ENCODE results near the gene C2orf92.
A peak's percentile ranks its signal among the peaks of the same experiment; 100 is the strongest.
"Not testable (repeated sequence)": the region's sequence is repeated elsewhere in the genome, so short reads cannot be mapped to it uniquely, and the experiment has no call there.

Gene C2orf92

GRCh38 chr2:97669448-97669847, at the start of gene C2orf92:
TSS of gene C2orf92 (plus strand) at chr2:97669713. CDS start at chr2:97669789, 76 bp downstream.
- no peak for DNase-seq (ENCODE audit: low read depth in 2 of 2)

DNA sequence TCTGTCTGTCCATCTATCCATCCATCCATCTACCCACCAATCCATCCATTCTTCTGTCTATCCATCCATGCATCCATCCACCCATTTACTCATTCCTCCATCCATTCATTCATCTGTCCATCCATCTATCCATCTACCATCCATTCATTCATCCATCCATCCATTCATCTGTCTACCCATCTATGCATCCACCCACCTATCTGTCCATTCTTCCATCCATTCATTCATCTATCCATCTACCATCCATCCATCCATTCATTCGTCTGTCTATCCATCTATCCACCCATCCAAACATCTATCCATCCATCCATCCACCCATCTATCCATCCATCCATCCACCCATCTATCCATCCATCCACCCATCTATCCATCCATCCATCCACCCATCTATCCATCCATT, 49.0 kb upstream of the C2orf92 start:
- DNase-seq (ENCODE audit: low read depth in 2 of 2): not testable (repeated sequence)

DNA sequence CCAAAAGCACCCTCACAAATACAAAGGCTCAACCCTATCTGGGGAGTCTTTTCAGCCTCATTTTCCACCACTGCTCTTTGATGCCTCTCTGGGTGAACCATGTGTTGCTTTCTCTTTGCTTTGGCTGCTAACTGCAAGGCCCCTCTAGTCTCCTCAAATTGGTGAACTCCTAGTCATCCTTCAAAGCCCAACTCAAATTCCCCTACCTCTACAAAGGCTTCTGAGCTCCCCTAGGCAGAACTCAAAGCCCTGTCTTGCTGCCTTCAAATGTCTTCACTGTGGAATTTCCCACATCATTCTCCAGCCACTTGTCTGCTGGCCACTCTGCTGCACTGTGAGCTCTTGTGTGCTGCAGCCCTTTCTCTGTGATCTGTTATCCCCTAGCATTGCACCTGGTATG, 46.5 kb upstream of the C2orf92 start:
- DNase-seq (ENCODE audit: low read depth in 2 of 2): not testable (repeated sequence)

DNA sequence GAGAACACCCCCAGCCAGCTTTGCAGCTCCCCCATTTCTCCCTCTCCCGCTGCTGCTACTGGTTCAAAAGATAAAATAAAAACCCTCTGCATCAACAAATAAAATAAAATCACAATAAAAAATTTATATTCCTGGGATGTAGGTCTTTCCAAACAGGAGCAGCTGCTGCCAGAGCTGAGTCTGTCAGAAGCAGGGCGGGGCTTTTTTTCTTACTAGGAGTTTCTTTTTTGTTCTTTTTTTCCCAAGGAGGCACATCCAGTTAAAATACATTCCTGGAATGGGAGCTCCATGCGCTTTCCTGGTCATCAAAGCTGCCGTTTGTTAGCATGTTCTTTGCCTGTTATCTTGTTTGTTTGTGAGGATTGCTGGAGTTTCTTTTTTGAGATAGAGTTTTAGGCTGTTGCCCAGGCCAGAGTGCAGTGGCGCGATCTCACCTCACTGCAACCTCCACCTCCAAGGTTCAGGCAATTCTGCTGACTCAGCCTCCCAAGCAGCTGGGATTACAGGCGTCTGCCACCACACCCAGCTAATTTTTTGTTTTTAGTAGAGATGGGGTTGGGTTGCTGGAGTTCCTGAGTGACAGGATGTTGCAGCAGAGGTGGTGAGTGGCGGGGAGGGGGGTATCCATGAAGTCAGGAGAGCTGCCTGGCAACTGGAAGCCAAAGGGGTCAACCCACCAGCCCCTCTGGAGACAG, 44.0 kb upstream of the C2orf92 start:
- DNase-seq (ENCODE audit: low read depth in 2 of 2): not testable (repeated sequence)

DNA sequence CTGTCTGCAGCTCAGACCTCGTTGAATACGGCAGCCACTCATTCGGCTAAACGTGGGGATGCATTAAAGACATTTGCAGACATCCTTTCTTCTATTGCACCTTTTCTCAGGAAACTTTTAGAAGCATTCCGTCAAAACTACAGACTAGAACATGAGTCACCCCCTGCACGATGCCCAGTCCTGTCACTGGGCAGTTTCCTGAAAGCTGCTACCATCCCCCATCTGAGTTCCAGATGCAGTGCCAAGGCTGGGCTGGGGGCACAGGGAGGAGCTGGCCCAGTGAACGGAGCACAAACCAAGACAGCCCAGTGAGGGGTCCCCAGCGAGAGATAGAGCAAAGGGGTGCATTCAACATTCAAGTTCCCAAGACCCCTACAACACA, 43.5 kb upstream of the C2orf92 start:
- not testable (repeated sequence) for DNase-seq (ENCODE audit: low read depth in 2 of 2)

GRCh38 chr2:97644023-97644717, 25.3 kb upstream of the C2orf92 start:
- DNase-seq (ENCODE audit: low read depth in 2 of 2): no peak

DNA sequence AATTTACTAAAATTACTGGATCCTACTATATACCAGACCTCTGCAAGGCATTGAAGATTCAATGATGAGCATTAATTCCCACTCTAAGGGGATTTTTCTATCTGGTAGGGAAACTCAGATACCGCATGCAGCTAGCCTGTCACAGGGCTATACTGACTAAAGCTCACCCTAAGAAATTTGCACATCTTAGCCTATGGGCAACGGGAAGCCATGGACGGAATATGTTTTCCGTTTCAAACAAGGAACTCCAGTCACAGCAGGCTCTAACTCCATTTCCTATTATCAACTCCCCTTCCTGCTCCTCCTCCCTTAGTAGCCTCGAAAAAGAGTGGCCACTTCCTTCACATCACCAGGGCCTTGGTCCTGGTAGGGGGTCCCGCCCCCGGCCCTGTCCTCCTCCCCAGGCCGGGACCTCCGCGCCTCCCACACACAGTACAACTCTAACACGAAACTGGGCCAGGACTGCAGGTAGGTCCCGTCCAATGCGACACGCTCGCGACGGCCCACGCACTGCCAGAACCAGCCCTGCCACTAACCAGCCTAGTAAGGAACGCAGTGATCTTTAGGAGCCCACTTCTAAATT, 24.3 kb upstream of the C2orf92 start:
- DNase-seq (ENCODE audit: low read depth in 2 of 2): no peak

DNA sequence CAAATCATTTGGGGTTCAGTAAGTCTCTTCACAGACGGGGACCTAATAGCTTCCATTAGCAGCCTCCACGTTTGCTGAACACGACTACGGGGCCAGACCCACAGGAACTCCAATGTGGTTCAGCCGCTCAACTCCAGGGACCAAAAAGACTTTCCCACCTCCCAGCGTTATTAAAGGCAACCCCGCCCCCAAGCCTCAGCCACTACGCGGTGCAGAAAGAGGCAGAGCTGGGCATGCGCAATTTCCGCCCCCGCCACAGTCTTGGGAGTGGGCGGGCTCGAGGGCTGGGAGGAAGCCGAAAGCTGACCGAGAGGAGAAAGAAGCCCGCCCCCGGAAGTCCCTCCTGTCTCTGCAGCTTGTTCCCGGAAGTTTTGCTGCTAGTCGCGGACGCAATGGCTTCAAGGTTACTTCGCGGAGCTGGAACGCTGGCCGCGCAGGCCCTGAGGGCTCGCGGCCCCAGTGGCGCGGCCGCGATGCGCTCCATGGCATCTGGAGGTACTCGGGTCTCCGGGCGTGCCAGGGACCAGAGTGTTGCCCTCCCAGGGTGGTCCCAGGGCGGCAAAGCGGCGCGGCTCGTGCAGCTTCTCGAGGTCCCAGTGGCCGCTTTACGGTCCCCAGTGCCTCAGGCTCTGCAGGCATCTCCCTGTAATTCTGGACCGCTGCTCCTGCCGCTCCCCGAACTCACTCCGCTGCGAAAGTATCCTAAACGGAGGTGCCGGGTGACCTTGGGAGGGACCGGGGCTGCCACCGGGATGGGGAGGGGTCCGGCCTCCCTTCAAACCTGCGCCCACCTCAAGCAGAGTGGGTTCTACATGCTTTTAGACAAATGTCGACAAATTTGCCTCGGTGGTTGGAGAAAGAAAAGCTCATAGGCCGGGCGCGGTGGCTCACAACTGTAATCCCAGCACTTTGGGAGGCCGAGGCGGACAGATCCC, 23.6 kb upstream of the C2orf92 start, which contains the start of gene COX5B:
COX5B (plus strand) TSS at position 368 of the 935 bp plus-strand sequence; CDS start at position 393, 25 bp downstream.
- DNase-seq (ENCODE audit: low read depth in 2 of 2): peak; percentile 97 to 98

- no peak for DNase-seq (ENCODE audit: low read depth in 2 of 2)
Measured at GRCh38 chr2:97646977-97647376, 22.5 kb upstream of the C2orf92 start.

- no peak for DNase-seq (ENCODE audit: low read depth in 2 of 2)
Measured at GRCh38 chr2:97651114-97651513, 18.4 kb upstream of the C2orf92 start.

GRCh38 chr2:97653473-97653872, 16.0 kb upstream of the C2orf92 start:
- no peak for DNase-seq (ENCODE audit: low read depth in 2 of 2)

DNA sequence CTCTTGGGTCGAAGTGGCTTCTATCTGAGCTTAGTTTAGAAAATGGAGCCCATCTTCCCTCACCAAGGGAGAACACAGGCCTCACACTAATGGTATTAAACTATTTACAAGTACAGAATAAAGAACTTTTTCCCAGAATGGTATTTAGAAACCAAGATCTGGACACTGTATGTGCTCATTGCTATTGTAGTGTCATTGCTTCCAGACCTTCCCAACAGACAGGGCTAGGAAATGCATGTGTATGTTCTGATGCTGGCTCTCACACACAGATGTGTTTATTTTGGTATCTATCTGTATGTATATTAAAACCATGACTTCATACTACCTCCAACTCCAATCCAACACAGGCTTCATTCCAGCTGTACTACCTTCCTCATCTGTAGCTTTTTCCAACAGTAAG, 15.6 kb upstream of the C2orf92 start:
- DNase-seq (ENCODE audit: low read depth in 2 of 2): no peak

DNA sequence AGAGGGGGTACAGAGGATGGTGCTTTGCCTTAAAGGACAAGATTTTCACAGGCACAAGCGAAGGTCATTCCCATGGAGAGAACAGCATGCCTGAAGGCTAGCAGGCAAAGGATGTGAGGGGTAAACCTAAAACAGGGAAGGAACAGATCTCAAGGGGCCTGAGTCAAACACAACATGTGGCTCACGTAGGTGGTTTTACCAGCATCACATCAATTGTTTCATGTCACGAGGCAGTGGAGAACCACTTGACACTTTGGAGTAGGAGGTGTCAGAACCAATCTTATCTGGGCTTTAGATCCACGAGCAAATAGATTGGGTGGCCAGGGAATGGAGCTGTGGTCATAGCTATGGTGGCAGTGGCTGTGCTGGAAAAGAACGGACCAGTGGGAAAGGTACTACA, 15.2 kb upstream of the C2orf92 start:
- DNase-seq (ENCODE audit: low read depth in 2 of 2): no peak

GRCh38 chr2:97654791-97655190, 14.7 kb upstream of the C2orf92 start:
- no peak for DNase-seq (ENCODE audit: low read depth in 2 of 2)

GRCh38 chr2:97656129-97656755, 13.3 kb upstream of the C2orf92 start:
- no peak for DNase-seq (ENCODE audit: low read depth in 2 of 2)

GRCh38 chr2:97656905-97657587, 12.5 kb upstream of the C2orf92 start:
- DNase-seq (ENCODE audit: low read depth in 2 of 2): no peak

DNA sequence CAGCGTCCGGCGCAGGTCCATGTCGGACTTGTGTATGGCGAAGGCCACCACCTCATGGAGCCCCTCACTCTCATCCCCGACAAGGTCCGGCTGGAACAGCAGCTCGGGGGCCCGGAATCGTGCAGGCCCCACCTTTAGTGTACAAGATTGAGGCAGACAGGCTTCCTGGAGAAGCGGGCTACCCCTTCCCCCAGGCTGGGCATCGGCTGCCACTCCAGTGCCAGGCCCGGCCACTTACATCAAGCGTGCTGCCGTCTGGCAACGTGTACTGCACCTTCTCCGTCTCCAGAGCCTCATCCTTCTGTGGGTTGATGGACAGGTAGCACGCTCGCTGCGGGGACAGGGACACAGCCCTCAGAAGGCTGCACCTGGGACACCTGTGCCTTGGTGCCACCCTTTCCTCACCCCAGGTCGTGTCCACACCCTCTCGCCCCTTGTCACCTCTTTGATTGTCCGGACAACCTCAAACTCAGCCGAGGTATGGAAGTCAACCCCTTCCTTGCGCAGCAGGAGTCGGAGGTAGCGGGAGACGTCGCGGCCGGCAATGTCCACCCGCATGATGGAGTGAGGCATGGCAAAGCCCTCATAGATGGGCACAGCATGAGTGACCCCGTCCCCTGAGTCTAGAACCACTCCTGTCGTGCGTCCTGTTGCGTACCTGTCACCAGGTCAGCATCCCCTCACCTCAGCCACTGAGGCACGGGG, 11.4 kb upstream of the C2orf92 start:
- DNase-seq (ENCODE audit: low read depth in 2 of 2): no peak

GRCh38 chr2:97658691-97659157, 10.8 kb upstream of the C2orf92 start:
- no peak for DNase-seq (ENCODE audit: low read depth in 2 of 2)

- no peak for DNase-seq (ENCODE audit: low read depth in 2 of 2)
Measured at GRCh38 chr2:97659256-97660043, 10.1 kb upstream of the C2orf92 start.
